IgD-negative memory B cell (primary cell): ENCODE measurements around the gene CAPZA2. TPM values are rescaled to one million over a fixed set of nuclear protein-coding genes. Genes with fewer than 3 reads are reported as not detected.

Experiments used
- H3K27ac Mint-ChIP-seq, 3 donors: one replicate each; pipeline ENCODE4 v1.8.0; 2020 to 2022; ENCODE audit warnings: mild to moderate bottlenecking in 3 of 3, mixed read lengths in 3 of 3, moderate library complexity in 1 of 3
- H3K27me3 Mint-ChIP-seq: one replicate; pipeline ENCODE4 v1.8.0; 2021; ENCODE audit warnings: mixed read lengths
- H3K36me3 Mint-ChIP-seq: one replicate; pipeline ENCODE4 v1.8.0; 2020; ENCODE audit warnings: mild to moderate bottlenecking, mixed read lengths
- H3K4me1 Mint-ChIP-seq, 3 donors: one replicate each; pipeline ENCODE4 v1.8.0; 2020 to 2022; ENCODE audit warnings: mixed read lengths in 3 of 3, mild to moderate bottlenecking in 1 of 3
- H3K4me3 Mint-ChIP-seq, 4 donors: one replicate each; pipeline ENCODE4 v1.8.0; 2020 to 2022; ENCODE audit warnings: mild to moderate bottlenecking in 4 of 4, mixed read lengths in 4 of 4, moderate library complexity in 3 of 4
- H3K9me3 Mint-ChIP-seq, 3 donors: one replicate each; pipeline ENCODE4 v1.8.0; 2020 to 2021; ENCODE audit warnings: mixed read lengths in 3 of 3, mild to moderate bottlenecking in 1 of 3
- polyA plus RNA-seq: library from polyadenylated mRNA; unstranded; fragments of 300-500 nt; fragmentation: Illumina TruSeq; gene quantifications from one replicate; pipeline ENCODE4 v1.2.3, GENCODE V29; 2021

Gene CAPZA2
- polyA plus RNA-seq, 1 donor from 2014 or later, result 172 TPM

DNA sequence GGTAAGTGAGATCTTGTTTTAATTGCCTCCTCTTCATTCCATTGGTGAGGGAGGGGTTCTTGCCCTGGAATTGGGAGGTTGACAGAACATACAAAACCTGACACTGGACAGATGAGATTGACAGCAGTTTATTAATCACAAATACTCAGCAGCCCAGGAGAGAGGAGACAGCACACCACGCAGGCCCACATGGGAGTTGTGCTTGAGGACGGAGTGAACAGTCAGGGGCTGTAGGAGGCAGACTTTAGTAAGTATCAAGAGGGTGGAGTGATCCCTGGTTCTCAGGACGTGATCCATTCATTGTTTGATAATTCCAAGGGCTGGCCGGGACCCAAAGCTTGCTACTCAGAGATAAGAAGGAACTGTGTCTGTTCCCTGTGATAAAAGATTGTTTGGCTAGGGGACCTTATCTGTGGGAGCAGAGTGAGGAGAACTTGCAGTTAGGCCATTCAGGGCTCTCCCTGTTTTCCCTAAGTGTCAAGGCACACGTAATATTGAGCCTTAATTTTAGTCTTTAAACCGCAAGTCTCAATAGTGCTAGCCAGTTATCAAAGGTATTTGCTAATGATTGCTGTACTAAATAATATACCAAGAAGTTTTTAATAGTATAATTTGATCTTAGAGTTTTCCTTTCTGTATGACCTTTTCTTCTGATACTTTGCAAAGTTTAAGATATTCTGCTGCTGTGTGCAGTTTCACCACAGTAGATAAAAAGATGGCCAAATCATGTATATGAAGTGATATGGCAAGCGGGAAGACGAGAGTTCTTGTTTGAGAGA, 14.5 kb downstream of the CAPZA2 start:
- no peaks in the 10 kb centered on the region for H3K9me3 Mint-ChIP-seq
- no peak overlapping the region for H3K4me3 Mint-ChIP-seq
- no peak overlapping the region for H3K27ac Mint-ChIP-seq
- peaks cover 5% of the 10 kb centered on the region for H3K36me3 Mint-ChIP-seq
- H3K27me3 Mint-ChIP-seq, result no peaks in the 10 kb centered on the region
- peaks cover 15 to 21% (median 19%) of the 10 kb centered on the region in 3 donors for H3K4me1 Mint-ChIP-seq

DNA sequence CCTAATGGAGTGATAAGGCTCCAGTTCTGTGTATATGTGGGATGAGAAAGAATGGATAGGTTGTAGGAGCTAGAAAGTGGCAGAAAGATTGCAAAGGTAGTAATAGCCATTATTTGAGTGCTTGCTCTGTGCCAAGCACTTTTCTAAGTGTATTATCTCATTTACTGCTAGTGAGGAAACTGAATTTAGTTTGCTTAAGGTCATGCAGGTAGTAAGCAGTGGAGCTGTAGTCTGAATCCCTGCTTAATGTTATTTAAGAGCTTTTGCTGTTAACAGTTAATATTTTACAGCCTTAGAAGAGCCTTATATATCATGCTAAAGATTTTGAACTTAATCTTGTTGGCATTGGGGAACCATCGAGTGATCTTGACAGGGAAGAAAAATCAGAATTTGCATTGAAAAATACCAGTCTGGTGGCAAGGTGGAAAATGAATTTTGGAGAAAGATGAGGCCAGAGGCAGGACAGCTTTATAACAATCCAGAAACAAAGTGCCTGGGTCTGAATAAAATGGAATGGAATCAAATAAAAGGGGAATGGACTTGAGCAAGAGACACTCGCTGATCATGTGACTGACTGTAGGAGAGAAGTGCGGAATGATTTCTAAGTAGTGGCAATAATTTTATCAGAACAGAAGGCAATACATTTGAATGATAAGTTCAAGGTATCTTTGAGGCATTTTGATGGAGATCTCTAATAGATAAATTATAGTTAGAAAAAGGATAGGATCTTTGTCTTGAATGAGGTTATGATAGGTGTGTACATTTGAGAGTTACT, 15.2 kb downstream of the CAPZA2 start:
- Mint-ChIP-seq H3K9me3 (no peaks in the 10 kb centered on the region), H3K27me3 (no peaks in the 10 kb centered on the region), H3K27ac (no peak overlapping the region), H3K4me3 (no peak overlapping the region), H3K36me3 (peaks cover 5% of the 10 kb centered on the region), H3K4me1 (peaks cover 15 to 21% (median 18%) of the 10 kb centered on the region in 3 donors)

DNA sequence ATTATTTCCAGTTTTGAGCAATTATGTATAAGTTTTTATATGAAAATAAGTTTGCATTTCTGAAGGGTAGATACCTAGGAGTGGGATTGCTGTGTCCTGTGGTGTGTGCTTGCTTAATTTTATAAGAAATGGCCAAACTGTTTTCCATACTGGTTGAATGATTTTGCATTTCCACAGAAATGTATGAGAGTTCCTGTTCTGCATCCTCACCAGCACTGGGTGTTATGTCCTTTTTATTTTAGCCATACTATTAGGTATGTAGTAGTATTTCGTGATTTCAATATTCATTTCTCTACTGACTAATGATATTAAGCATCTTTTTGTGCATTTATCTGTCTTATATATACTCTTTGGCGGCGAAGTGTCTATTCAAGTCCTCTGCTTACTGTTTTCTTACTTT, 22.3 kb downstream of the CAPZA2 start:
- Mint-ChIP-seq H3K27me3 (no peaks in the 10 kb centered on the region), H3K4me3 (no peak overlapping the region), H3K36me3 (peaks cover 17% of the 10 kb centered on the region), H3K27ac (no peak overlapping the region), H3K9me3 (peaks cover 0 to 4% (median 2%) of the 10 kb centered on the region in 3 donors), H3K4me1 (peaks cover 12 to 26% (median 21%) of the 10 kb centered on the region in 3 donors)

DNA sequence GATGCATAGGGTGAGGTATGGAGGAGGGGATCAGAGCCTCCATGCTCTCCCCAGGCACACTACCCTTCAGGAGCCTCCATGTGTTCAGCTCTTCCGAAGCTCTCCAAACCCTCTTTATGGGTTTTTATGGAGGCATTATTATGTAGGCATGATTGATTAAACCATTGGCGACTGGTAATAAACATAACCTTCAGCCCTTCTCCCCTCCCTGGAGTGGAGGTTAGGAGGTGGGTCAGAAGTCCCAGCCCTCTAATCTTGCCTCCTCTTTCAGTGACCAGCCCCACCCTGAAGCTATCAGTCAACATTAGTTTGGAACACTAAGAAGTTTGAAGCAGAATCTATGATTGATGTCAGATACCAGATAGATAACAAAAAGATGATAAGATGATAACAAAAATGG, 23.3 kb downstream of the CAPZA2 start:
- Mint-ChIP-seq H3K4me3 (peak overlapping the region in 1 of 4 donors; percentile 20), H3K4me1 (peaks cover 11 to 29% (median 21%) of the 10 kb centered on the region in 3 donors), H3K9me3 (peaks cover 0 to 4% (median 2%) of the 10 kb centered on the region in 3 donors)

DNA sequence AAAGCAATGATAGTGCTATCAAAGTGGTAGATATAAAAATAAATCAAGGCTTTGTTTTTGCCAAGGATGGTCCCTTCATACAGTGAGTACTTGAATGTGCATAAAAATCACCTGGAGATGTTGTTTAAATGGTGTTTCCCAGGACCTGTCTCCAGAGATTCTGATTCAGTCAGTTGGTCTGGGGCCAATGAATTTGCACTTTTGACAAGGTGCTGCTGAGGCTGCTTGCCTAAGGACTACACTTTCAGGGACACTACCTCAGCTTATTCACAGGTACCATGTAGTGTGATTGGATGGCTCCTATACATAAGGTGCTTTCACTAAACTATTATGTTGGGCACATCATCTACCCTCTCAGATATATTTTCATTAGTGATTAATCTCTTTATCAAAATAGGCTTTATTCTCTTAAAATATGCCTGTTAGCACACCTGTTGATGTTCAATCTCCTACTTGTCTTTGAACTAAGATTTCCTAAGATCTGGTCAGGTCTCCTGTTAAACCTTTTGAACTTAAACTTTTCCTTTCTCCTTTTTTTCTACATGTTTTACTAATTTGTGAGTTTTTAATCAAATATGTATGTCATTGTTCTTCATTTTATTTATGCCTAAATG, 24.3 kb downstream of the CAPZA2 start:
- H3K4me1 Mint-ChIP-seq, result peaks cover 8 to 28% (median 21%) of the 10 kb centered on the region in 3 donors
- H3K36me3 Mint-ChIP-seq, result peaks cover 18% of the 10 kb centered on the region
- no peaks in the 10 kb centered on the region for H3K27me3 Mint-ChIP-seq
- no peak overlapping the region for H3K4me3 Mint-ChIP-seq
- peak overlapping the region in 1 of 3 donors; percentile 6 for H3K27ac Mint-ChIP-seq
- H3K9me3 Mint-ChIP-seq, result peaks cover 0 to 4% (median 2%) of the 10 kb centered on the region in 3 donors

More for the DNA sequence above, 23.3 kb downstream of the CAPZA2 start:
- H3K27me3 Mint-ChIP-seq, result no peaks in the 10 kb centered on the region
- H3K36me3 Mint-ChIP-seq, result peaks cover 18% of the 10 kb centered on the region
- peak overlapping the region in 2 of 3 donors; percentile 6 to 21 for H3K27ac Mint-ChIP-seq

DNA sequence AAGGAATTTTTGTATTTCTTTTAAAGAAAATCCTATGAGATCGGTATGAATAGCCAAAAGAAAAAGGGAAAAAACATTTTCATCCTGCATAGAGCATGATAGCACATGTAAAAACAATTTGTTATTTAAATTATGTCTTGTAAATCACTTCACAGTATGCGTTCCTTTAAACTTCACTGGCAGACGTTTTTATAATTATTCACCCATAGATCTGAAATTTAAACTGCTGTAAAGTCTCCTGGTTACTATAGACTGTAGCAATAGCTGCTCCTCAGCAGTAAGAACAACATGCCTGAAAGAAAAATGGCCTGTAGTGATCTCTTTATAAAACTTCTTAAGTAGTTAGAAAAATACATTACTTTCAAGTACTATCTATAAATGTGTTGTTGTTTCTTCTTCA, 26.5 kb downstream of the CAPZA2 start:
- Mint-ChIP-seq H3K4me1 (peaks cover 3 to 22% (median 14%) of the 10 kb centered on the region in 3 donors), H3K4me3 (no peak overlapping the region)

DNA sequence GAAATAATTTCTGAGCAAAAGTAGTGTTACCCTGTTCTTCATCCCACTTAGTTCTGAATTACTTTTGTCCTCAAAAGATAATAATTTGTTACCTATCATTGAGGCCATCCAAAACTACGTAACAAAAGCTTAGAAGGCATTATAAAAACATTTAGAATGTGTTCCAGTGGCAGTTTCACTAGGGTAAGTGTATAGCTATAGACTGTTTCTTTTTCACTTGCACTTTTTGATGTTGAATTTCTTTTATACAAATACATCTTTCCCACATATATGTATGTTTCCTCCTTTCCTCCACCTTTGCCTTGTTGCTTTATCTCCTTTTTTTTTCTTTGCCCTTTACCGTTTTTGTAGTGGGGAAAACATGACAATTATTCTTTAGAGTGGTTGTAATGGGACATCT, 33.5 kb downstream of the CAPZA2 start:
- Mint-ChIP-seq H3K9me3 (peaks cover 0 to 4% (median 0%) of the 10 kb centered on the region in 3 donors), H3K4me1 (peaks cover 0 to 7% (median 0%) of the 10 kb centered on the region in 3 donors), H3K27me3 (no peaks in the 10 kb centered on the region), H3K4me3 (no peak overlapping the region), H3K27ac (peak overlapping the region in 1 of 3 donors; percentile 1), H3K36me3 (peaks cover 13% of the 10 kb centered on the region)

More for the DNA sequence above, 26.5 kb downstream of the CAPZA2 start:
- H3K27me3 Mint-ChIP-seq, result no peaks in the 10 kb centered on the region
- H3K27ac Mint-ChIP-seq, result no peak overlapping the region
- peaks cover 0 to 4% (median 2%) of the 10 kb centered on the region in 3 donors for H3K9me3 Mint-ChIP-seq
- peaks cover 20% of the 10 kb centered on the region for H3K36me3 Mint-ChIP-seq

DNA sequence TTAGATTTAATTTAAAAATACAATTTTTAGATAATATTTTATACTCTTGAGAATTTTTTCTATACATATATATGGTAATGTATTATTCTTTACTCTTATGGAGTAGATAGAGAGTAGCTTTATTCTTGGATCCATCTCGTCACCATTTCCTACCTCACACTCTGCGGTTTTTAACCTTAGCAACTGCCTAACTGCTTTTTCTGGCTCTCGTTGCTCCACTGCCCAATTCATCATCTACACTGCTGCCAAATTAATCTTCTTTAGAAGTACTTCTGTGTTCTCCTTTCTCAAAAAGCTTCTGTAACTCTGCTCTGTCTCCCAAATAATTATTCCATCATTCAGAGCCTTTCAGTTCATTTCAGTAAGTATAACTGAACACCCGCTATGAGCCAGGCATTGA, 35.3 kb downstream of the CAPZA2 start:
- no peak overlapping the region for H3K4me3 Mint-ChIP-seq
- peaks cover 0 to 4% (median 0%) of the 10 kb centered on the region in 3 donors for H3K9me3 Mint-ChIP-seq
- peaks cover 0 to 7% (median 0%) of the 10 kb centered on the region in 3 donors for H3K4me1 Mint-ChIP-seq
- no peak overlapping the region for H3K27ac Mint-ChIP-seq
- H3K27me3 Mint-ChIP-seq, result no peaks in the 10 kb centered on the region
- peaks cover 15% of the 10 kb centered on the region for H3K36me3 Mint-ChIP-seq

DNA sequence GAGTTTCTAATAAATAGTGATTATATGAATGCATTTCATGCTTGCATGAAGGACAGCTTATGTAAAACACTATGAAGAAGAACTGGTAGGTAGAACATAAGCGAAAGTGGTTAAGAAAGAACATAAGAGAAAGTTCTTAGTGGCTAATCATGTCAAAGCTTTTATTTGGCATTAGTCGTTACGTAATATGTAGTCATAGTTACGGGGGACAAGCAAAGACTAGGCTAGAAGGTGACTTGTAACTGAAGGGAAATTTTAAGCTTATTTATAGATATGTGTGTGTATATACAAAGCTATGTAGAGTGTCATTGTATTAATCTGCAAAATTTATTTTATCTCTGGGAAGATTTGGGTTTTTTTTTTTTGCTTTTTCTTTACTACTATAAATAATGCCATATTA, 36.9 kb downstream of the CAPZA2 start:
- H3K27ac Mint-ChIP-seq, result no peak overlapping the region
- H3K36me3 Mint-ChIP-seq, result peaks cover 16% of the 10 kb centered on the region

DNA sequence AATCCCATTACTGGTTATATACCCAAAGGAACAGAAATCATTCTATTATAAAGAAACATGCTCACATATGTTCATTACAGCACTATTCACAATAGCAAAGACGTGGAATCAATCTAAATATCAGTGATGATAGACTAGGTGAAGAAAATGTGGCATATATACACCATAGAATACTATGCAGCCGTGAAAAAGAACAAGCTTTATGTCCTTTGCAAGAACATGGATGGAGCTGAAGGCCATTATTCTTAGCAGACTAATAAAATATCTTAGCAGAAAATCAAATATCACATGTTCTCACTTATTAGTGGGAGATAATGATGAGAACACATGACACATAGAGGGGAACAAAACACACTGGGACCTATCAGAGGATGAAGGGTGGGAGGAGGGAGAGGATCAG, 38.8 kb downstream of the CAPZA2 start:
- Mint-ChIP-seq H3K4me3 (peak overlapping the region in 1 of 4 donors; percentile 5), H3K9me3 (peaks cover 0 to 4% (median 0%) of the 10 kb centered on the region in 3 donors), H3K27me3 (no peaks in the 10 kb centered on the region), H3K27ac (peak overlapping the region in 1 of 3 donors; percentile 37), H3K36me3 (peaks cover 20% of the 10 kb centered on the region), H3K4me1 (peaks cover 0 to 10% (median 0%) of the 10 kb centered on the region in 3 donors)

More for the DNA sequence above, 36.9 kb downstream of the CAPZA2 start:
- no peaks in the 10 kb centered on the region for H3K27me3 Mint-ChIP-seq
- peaks cover 0 to 10% (median 0%) of the 10 kb centered on the region in 3 donors for H3K4me1 Mint-ChIP-seq
- no peak overlapping the region for H3K4me3 Mint-ChIP-seq
- peaks cover 0 to 4% (median 0%) of the 10 kb centered on the region in 3 donors for H3K9me3 Mint-ChIP-seq

DNA sequence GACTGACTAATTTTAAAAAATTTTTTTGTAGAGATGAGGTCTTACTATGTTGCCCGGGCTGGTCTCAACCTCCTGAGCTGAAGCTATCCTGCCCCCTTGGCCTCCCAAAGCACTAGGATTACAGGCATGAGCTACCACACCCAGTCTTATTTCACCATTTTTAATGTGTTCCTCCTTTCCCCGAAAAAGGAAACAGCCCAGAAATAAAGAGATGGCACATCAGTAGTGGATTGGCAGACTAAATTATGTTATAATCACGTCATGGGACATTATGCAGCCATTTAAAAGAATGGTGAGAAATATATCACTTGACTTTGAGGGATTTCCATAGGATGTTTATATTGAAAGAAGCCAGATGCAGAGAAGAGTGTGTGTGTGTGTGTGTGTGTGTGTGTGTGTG, 40.5 kb downstream of the CAPZA2 start:
- H3K4me3 Mint-ChIP-seq, result no peak overlapping the region
- H3K36me3 Mint-ChIP-seq, result peaks cover 22% of the 10 kb centered on the region
- no peak overlapping the region for H3K27ac Mint-ChIP-seq
- H3K4me1 Mint-ChIP-seq, result peaks cover 0 to 7% (median 0%) of the 10 kb centered on the region in 3 donors
- peaks cover 0 to 4% (median 0%) of the 10 kb centered on the region in 3 donors for H3K9me3 Mint-ChIP-seq
- no peaks in the 10 kb centered on the region for H3K27me3 Mint-ChIP-seq

DNA sequence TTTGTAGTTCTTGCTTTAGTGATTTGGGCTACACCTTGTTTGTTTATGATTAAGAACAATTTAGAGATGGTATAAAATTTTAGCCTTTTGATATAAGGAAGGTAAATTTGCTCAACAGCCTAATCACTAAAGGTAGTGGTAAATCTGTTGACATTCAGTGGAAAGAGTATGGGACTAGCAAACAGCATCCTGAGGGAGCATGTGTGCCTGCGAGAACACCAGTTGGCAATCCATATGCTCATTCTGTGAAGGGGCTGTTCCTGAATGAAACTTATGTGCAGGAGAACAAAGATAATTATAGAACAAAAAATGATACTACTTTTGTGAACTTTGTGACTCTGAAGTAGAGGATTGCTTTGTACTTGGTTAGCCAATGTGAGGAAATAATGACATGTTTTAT, 44.0 kb downstream of the CAPZA2 start:
- Mint-ChIP-seq H3K36me3 (peaks cover 10% of the 10 kb centered on the region), H3K9me3 (no peaks in the 10 kb centered on the region), H3K27me3 (no peaks in the 10 kb centered on the region), H3K4me3 (no peak overlapping the region), H3K4me1 (peaks cover 0 to 2% (median 0%) of the 10 kb centered on the region in 3 donors), H3K27ac (no peak overlapping the region)

DNA sequence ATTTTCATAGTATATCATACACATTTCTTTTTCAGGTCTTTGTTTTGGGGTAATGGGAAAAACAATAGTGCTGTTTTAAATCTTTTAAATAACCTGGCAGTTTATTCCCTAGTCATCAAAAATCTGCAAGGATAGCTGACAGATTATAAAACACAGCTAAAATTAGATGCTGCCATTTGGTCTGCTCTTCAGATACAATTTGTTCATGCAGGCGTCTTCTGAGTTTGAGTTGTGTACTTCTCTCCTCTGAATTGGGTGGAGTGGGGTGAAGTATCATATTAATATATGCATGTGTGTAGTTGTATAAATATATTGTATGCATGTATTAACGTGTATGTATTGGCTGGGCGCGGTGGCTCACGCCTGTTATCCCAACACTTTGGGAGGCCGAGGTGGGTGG, 48.0 kb downstream of the CAPZA2 start:
- Mint-ChIP-seq H3K4me1 (no peaks in the 10 kb centered on the region), H3K27ac (no peak overlapping the region), H3K9me3 (no peaks in the 10 kb centered on the region), H3K4me3 (no peak overlapping the region), H3K36me3 (peaks cover 15% of the 10 kb centered on the region), H3K27me3 (no peaks in the 10 kb centered on the region)

DNA sequence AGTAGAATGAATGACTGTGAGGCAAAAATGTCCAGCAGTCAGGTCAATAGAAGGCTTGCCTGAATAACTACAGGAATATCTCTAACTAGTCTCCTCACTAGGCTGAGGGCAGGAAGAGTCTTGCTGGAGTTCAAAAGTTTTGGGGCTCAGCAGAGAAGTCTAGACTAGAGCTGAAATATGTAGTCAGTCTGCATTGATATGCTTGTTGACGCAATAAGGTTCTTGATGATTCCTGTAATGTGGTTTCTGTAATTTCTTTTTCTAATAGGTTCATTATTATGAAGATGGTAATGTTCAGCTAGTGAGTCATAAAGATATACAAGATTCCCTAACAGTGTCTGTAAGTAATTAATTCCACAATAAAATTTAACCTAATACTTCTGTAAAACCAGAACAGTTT, 49.4 kb downstream of the CAPZA2 start:
- Mint-ChIP-seq H3K27me3 (no peaks in the 10 kb centered on the region), H3K9me3 (no peaks in the 10 kb centered on the region), H3K4me1 (no peaks in the 10 kb centered on the region), H3K4me3 (no peak overlapping the region), H3K36me3 (peaks cover 12% of the 10 kb centered on the region), H3K27ac (no peak overlapping the region)
